22Rv1 (cell line): Measurements from ENCODE around the gene FMN1.

Experiments
- ZFX ChIP-seq: fragments of 450-650 bp; IDR thresholded peaks from 2 replicates; pipeline ENCODE4 v1.6.1; 2017; ENCODE audit warnings: antibody characterized with exemption, borderline replicate concordance
- TF ChIP-seq, protein P1 (sequence below): fragments of 450-650 bp; IDR thresholded peaks from 2 replicates; pipeline ENCODE4 v1.5.1; 2017; ENCODE audit warnings: mild to moderate bottlenecking

DNA sequence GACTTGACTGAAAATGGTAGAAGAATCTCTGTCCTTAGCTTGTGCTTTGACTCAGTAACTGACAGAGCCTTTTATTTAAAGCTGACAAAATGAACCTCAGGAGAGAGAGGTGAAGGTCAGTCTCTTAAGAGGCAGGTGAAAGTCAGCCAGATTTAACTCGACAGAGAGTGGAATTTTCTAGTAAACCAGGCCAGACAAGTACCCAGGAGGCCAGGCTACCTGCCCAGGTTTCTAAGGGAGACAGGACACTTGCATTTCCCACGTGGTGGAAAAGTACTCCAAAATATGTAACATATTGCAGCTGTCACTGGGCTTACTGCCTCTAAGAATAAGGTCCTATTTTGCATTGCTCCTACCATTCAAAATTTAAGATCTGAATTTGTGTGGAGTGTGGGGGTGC lies 167.9 kb downstream of the FMN1 start:
- TF ChIP-seq, protein P1, sequence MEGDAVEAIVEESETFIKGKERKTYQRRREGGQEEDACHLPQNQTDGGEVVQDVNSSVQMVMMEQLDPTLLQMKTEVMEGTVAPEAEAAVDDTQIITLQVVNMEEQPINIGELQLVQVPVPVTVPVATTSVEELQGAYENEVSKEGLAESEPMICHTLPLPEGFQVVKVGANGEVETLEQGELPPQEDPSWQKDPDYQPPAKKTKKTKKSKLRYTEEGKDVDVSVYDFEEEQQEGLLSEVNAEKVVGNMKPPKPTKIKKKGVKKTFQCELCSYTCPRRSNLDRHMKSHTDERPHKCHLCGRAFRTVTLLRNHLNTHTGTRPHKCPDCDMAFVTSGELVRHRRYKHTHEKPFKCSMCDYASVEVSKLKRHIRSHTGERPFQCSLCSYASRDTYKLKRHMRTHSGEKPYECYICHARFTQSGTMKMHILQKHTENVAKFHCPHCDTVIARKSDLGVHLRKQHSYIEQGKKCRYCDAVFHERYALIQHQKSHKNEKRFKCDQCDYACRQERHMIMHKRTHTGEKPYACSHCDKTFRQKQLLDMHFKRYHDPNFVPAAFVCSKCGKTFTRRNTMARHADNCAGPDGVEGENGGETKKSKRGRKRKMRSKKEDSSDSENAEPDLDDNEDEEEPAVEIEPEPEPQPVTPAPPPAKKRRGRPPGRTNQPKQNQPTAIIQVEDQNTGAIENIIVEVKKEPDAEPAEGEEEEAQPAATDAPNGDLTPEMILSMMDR: no peak
- no peak for TF ChIP-seq ZFX
